Kidney epithelial cell (primary cell): ENCODE results near the gene SLC2A10. TPM values are rescaled to one million over a fixed set of nuclear protein-coding genes. Genes with fewer than 3 reads are reported as not detected.

Source experiments
- DNase-seq: peaks from one replicate; pipeline ENCODE4 v3.0.0-alpha.2; 2010; ENCODE audit warnings: low read depth
- H3K27me3 ChIP-seq: 2 replicates; pipeline ENCODE4 v1.6.0; 2011; ENCODE audit warnings: low read length; ENCODE audit not compliant: control insufficient read depth, insufficient read depth
- H3K36me3 ChIP-seq: 2 replicates; pipeline ENCODE4 v1.5.1; 2011; ENCODE audit warnings: low read length; ENCODE audit not compliant: control insufficient read depth, insufficient read depth
- H3K4me3 ChIP-seq: 2 replicates; pipeline ENCODE4 v1.5.1; 2011; ENCODE audit warnings: low read depth, mild to moderate bottlenecking, control low read depth, low read length
- total RNA-seq: library from RNA; depleted of rRNA; stranded (reverse); fragments of >200 nt; gene quantifications from 2 replicates; pipeline ENCODE4 v1.2.3, GENCODE V29; 2015
- TF ChIP-seq, protein P1 (sequence below): IDR thresholded peaks from 2 replicates; pipeline ENCODE4 v1.5.1; 2011; ENCODE audit warnings: mild to moderate bottlenecking, moderate library complexity, low read length, control low read depth, inconsistent platforms; ENCODE audit not compliant: insufficient read depth, poor library complexity, severe bottlenecking

The SLC2A10 gene
- total RNA-seq, 1 donor from 2014 or later: 11.9 TPM

DNA sequence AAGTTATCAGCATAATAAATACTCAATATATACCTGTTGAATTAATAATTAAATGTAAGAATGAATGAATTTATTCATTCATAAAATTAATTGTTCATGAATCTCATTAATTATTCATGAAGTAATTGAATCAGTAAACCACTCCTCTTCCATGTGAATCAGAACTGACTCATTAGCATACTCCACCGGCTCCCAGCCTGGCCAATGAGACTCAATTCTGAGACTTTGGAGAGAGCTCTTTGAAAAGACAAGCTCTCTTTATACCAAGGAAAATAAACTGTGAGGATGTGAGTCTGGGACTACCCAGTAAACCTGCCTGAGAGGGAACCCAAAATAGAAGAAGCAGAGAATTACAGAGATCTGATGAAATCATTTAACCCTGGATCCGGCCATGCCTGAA, 8.4 kb upstream of the SLC2A10 start:
- Histone ChIP-seq H3K4me3 (no peak overlapping the region), H3K27me3 (peaks cover 5% of the 10 kb centered on the region), H3K36me3 (no peaks in the 10 kb centered on the region)
- no peak for DNase-seq
- TF ChIP-seq, protein P1, sequence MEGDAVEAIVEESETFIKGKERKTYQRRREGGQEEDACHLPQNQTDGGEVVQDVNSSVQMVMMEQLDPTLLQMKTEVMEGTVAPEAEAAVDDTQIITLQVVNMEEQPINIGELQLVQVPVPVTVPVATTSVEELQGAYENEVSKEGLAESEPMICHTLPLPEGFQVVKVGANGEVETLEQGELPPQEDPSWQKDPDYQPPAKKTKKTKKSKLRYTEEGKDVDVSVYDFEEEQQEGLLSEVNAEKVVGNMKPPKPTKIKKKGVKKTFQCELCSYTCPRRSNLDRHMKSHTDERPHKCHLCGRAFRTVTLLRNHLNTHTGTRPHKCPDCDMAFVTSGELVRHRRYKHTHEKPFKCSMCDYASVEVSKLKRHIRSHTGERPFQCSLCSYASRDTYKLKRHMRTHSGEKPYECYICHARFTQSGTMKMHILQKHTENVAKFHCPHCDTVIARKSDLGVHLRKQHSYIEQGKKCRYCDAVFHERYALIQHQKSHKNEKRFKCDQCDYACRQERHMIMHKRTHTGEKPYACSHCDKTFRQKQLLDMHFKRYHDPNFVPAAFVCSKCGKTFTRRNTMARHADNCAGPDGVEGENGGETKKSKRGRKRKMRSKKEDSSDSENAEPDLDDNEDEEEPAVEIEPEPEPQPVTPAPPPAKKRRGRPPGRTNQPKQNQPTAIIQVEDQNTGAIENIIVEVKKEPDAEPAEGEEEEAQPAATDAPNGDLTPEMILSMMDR: no peak

DNA sequence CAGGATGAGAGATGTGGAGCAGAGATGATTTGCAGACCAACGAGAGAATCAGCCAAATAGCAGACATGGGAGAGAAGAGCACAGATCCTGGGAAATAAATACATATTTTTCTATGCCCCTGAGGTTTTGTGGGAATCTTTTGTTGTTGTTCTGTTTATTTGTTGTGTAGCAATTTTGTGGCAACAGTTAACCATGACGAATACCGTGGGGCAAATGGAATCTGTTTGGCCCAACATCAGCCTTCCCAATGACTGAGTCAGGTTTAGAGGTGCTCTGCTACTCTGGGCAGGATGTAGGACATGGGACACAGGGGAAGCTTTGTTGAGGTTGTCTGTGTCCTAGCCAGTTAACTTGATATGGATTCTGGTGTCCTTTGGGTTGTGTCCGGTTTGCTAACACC, 7.9 kb upstream of the SLC2A10 start:
- no peak for DNase-seq
- no peak overlapping the region for H3K4me3 ChIP-seq
- no peaks in the 10 kb centered on the region for H3K36me3 ChIP-seq
- TF ChIP-seq, protein P1: no peak
- peaks cover 5% of the 10 kb centered on the region for H3K27me3 ChIP-seq

DNA sequence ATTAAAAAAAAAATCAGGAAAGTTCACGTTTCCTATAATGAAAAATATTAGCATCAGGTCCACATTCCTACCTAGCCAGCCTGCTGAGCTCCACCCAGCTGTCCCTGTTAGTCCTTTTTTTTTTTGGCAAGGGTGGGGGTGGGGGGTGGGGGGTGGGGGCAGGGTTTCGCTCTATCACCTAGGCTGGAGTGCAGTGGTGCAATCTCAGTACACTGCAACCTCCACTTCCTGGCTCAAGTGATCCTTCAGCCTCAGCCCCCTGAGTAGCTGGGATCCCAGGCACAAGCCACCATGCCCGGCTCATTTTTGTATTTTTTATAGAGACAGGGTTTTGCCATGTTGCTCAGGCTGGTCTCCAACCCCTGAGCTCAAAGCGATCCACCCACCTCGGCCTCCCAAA, 7.5 kb upstream of the SLC2A10 start:
- Histone ChIP-seq H3K36me3 (no peaks in the 10 kb centered on the region), H3K4me3 (no peak overlapping the region), H3K27me3 (peaks cover 2% of the 10 kb centered on the region)
- TF ChIP-seq, protein P1: no peak
- no peak for DNase-seq

DNA sequence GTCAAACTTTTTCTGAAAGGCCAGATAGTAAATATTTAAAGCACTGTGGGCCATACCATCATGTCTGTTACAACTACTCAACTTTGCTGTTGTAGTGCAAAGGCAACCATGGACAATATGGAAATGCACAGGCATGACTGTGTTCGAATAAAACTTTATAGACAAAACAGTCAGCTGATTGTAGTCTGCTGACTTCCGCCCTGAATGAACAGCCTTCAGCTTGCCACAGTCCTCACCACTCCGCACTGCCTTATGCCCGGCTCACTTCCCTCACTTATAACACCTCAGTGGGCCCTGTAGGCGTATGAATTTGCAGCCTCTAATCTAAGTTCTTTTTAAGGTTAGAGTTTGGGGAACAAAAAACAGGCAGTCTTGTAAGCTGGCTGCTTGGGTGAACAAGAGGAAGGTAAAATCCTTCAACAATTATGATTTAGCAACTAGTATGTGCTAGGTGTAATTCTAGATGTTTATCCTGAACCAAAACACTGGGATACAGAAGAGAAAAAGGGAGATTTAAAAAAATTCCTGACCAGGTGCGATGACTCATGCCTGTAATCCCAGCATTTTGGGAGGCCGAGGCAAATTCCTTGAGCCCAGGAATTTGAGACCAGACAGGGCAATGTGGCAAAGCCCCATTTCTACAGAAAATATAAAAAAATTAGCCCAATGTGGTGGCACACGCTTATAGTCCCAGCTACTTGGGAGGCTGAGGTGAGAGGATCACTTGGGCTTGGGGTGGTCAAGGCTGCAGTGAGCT, 6.8 kb upstream of the SLC2A10 start:
- no peaks in the 10 kb centered on the region for H3K36me3 ChIP-seq
- H3K4me3 ChIP-seq: no peak overlapping the region
- no peak for DNase-seq
- peaks cover 2% of the 10 kb centered on the region for H3K27me3 ChIP-seq
- TF ChIP-seq, protein P1: no peak

DNA sequence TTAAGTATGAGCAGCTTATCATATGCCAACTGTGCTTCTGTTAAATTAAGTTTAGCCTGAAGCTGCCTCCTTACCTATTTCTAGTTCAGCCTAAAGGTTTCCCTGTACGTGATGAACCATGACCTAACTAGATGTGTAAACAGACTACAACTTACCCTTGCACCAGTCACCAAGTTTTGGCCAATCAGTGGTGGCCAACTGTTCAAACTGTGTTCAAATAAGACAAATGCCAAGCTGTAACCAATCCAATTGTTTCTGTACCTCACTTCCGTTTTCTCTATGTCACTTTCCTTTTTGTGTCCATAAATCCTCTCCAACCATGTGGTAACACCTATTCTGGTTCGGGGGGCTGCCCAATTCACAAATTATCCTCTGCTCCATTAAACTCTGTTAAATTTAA, 6.0 kb upstream of the SLC2A10 start:
- no peaks in the 10 kb centered on the region for H3K36me3 ChIP-seq
- H3K27me3 ChIP-seq: peaks cover 2% of the 10 kb centered on the region
- no peak for DNase-seq
- H3K4me3 ChIP-seq: no peak overlapping the region
- TF ChIP-seq, protein P1: no peak
